Peyer's patch (tissue), 4 donors: Measurements from ENCODE around the gene ARF6.
A peak's percentile ranks its signal among the peaks of the same experiment; 100 is the strongest.

ENCODE experiments used
- CTCF ChIP-seq, 6 experiments: fragments of 450-650 bp in 4 of 6; fragments of 200-600 bp in 2 of 6; sonication (generic) in 1 of 6; IDR thresholded peaks; one replicate each; pipeline ENCODE4 v1.5.1; 2017 to 2019; ENCODE audit warnings: antibody characterized with exemption in 6 of 6, mild to moderate bottlenecking in 3 of 6, moderate library complexity in 1 of 6
- POLR2A ChIP-seq, 2 donors: fragments of 450-650 bp; IDR thresholded peaks; one replicate each; pipeline ENCODE4 v1.5.1; 2017; ENCODE audit warnings: antibody characterized with exemption in 2 of 2, mild to moderate bottlenecking in 2 of 2, moderate library complexity in 2 of 2

GRCh38 chr14:49896966-49897365, 4.1 kb downstream of the ARF6 start:
- TF ChIP-seq CTCF (IDR thresholded peaks at IDR 0.05) (peak in 3 of 6 experiments; percentile 11 to 23 (median 22)), POLR2A (IDR thresholded peaks at IDR 0.05) (no peak)
